Osteocyte (in vitro differentiated cells): ENCODE data around the gene KCTD5. TPM values are rescaled to one million over a fixed set of nuclear protein-coding genes. Genes with fewer than 3 reads are reported as not detected.

Experiments used
- DNase-seq: peaks from one replicate; pipeline ENCODE4 v3.0.0; 2021; ENCODE audit warnings: mixed read lengths; ENCODE audit not compliant: unreplicated experiment; ENCODE audit errors: extremely low spot score
- H3K27ac Mint-ChIP-seq: one replicate; pipeline ENCODE4 v1.8.0; 2021; ENCODE audit warnings: mild to moderate bottlenecking, mixed read lengths; ENCODE audit not compliant: unreplicated experiment
- H3K27me3 Mint-ChIP-seq: one replicate; pipeline ENCODE4 v1.8.0; 2021; ENCODE audit warnings: mixed read lengths; ENCODE audit not compliant: unreplicated experiment
- H3K36me3 Mint-ChIP-seq: one replicate; pipeline ENCODE4 v1.8.0; 2021; ENCODE audit warnings: mixed read lengths; ENCODE audit not compliant: unreplicated experiment
- H3K4me1 Mint-ChIP-seq: one replicate; pipeline ENCODE4 v1.8.0; 2021; ENCODE audit warnings: mixed read lengths; ENCODE audit not compliant: unreplicated experiment
- H3K4me3 Mint-ChIP-seq: one replicate; pipeline ENCODE4 v1.8.0; 2021; ENCODE audit warnings: mild to moderate bottlenecking, moderate library complexity, mixed read lengths; ENCODE audit not compliant: unreplicated experiment
- H3K9me3 Mint-ChIP-seq: one replicate; pipeline ENCODE4 v1.8.0; 2021; ENCODE audit warnings: mixed read lengths; ENCODE audit not compliant: unreplicated experiment
- CTCF ChIP-seq: fragments of 200-600 bp; sonication (generic); IDR thresholded peaks from 2 replicates; pipeline ENCODE4 v1.5.0; 2021; ENCODE audit warnings: antibody characterized with exemption, mild to moderate bottlenecking, moderate library complexity
- total RNA-seq: library from RNA; stranded (reverse); gene quantifications from 2 replicates; pipeline ENCODE4 v1.2.1, GENCODE V29; 2021

Gene KCTD5
- total RNA-seq, 1 donor from 2014 or later: 28.0 TPM

- DNase-seq: no peak
- peaks cover 4% of the 10 kb centered on the region for H3K4me1 Mint-ChIP-seq
- no peak overlapping the region for H3K4me3 Mint-ChIP-seq
- no peaks in the 10 kb centered on the region for H3K9me3 Mint-ChIP-seq
- H3K27ac Mint-ChIP-seq: no peak overlapping the region
- H3K27me3 Mint-ChIP-seq: no peaks in the 10 kb centered on the region
- H3K36me3 Mint-ChIP-seq: no peaks in the 10 kb centered on the region
- TF ChIP-seq CTCF: no peak
Observed at GRCh38 chr16:2713985-2714774, 31.9 kb downstream of the KCTD5 start.

GRCh38 chr16:2715064-2715463, 32.7 kb downstream of the KCTD5 start:
- H3K4me3 Mint-ChIP-seq: no peak overlapping the region
- no peak for DNase-seq

GRCh38 chr16:2715519-2715918, 33.2 kb downstream of the KCTD5 start:
- Mint-ChIP-seq H3K4me1 (peaks cover 5% of the 10 kb centered on the region), H3K9me3 (no peaks in the 10 kb centered on the region), H3K4me3 (no peak overlapping the region), H3K27ac (no peak overlapping the region), H3K27me3 (no peaks in the 10 kb centered on the region), H3K36me3 (no peaks in the 10 kb centered on the region)
- no peak for TF ChIP-seq CTCF
- DNase-seq: no peak

More at GRCh38 chr16:2715064-2715463, 32.7 kb downstream of the KCTD5 start:
- no peak for TF ChIP-seq CTCF
- H3K9me3 Mint-ChIP-seq: no peaks in the 10 kb centered on the region
- H3K27me3 Mint-ChIP-seq: no peaks in the 10 kb centered on the region
- no peak overlapping the region for H3K27ac Mint-ChIP-seq
- peaks cover 4% of the 10 kb centered on the region for H3K4me1 Mint-ChIP-seq
- H3K36me3 Mint-ChIP-seq: no peaks in the 10 kb centered on the region

DNA sequence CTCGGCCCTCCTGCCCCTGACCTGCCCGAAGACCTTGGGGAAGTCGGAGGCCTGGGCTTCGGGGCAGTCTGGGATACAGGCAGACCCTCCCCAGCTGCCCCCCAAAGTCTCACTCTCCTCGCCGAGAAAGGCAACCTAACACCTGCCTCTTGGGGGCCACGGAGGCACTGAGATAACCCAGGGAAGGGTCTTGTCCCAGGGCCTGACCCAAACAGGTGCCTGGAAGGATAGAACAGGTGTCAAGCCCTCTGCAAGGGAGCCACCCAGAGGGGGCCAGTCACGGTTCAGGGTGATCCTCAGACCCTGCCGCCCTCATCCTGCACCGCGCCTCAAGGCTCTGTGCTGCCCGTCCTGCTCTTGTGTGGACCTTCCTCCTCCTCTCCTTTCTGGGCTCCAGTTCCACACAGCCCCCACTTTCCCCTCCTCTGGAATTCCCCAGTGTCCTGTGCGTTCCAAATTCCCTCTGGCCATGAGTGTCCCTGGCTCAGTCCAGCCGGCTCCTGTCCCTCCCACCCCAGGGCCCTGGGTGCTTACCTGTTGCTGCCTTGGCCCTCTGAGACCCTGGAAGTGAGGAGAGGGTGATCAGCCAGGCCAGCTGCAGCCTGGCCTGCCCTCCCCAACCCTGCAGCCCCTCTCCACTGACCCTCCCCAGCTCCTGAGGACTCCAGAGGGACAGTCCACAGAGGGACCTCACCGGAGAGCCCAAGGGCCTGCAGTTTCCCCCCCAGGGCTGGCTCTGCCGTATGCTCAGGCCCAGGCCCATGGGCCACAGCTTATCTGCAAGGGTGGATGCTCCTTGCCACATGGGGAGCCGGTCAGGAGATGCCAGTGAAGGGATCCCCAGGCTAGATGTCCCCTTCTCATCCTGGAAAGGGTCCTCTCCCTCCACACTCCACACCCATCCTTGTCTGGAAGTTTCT, 33.9 kb downstream of the KCTD5 start:
- no peaks in the 10 kb centered on the region for H3K27me3 Mint-ChIP-seq
- TF ChIP-seq CTCF: no peak
- no peak overlapping the region for H3K27ac Mint-ChIP-seq
- no peaks in the 10 kb centered on the region for H3K9me3 Mint-ChIP-seq
- H3K4me1 Mint-ChIP-seq: peaks cover 7% of the 10 kb centered on the region
- no peak overlapping the region for H3K4me3 Mint-ChIP-seq
- no peak for DNase-seq
- no peaks in the 10 kb centered on the region for H3K36me3 Mint-ChIP-seq

- Mint-ChIP-seq H3K4me1 (peaks cover 7% of the 10 kb centered on the region), H3K9me3 (no peaks in the 10 kb centered on the region), H3K27ac (no peak overlapping the region), H3K27me3 (no peaks in the 10 kb centered on the region), H3K4me3 (no peak overlapping the region), H3K36me3 (no peaks in the 10 kb centered on the region)
- TF ChIP-seq CTCF: no peak
- no peak for DNase-seq
Observed at GRCh38 chr16:2716948-2717347, 34.6 kb downstream of the KCTD5 start.
